Measurements from ENCODE around the gene ZNF609.
"Not testable (repeated sequence)": the region's sequence is repeated elsewhere in the genome, so short reads cannot be mapped to it uniquely, and the experiment has no call there.

The ZNF609 gene

DNA sequence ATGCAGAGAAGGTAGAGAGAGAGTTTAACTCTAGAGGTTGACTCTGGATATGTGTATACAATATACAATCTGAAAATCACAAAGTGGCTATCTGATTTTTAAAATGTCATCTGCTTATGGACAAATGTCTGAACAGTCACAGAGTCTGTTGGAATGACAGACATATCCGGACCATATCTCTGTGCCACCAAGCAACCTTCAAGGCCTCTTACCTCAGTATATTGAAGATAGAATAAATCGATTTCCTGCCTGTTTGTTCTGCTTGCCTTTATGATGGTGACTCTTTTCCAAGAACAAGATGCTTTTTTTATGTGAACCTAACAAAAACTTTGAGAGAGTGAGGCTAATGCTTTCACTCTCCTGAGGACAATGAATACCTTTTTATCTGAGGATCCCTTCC, 163.9 kb downstream of the ZNF609 start:
- no peak for DNase-seq

DNA sequence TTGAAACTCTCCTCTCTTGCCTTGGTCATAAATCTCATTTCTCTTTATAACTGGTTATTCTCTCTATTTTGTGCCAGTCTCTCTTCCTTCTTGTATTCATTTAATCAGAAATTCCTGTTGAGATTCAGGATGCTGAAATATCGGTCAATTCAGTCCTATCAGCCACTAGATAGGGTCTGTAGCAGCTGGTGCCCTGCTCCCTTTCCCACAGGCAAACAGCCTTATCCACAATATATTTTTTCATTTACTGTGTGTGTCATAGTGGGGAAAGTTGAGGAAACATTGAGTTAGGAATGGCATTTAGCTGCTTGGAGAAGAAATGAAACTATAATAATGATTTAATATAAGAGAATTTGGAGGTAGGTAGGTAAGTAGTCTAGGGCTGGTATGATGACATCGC, 168.7 kb downstream of the ZNF609 start:
- DNase-seq, result no peak

- DNase-seq, result no peak
These were observed 170.2 kb downstream of the ZNF609 start for GRCh38 chr15:64630396-64631107.

- not testable (repeated sequence) for DNase-seq
These were observed 172.3 kb downstream of the ZNF609 start for GRCh38 chr15:64632639-64633038.

GRCh38 chr15:64633332-64633731, 173.0 kb downstream of the ZNF609 start:
- no peak for DNase-seq

GRCh38 chr15:64634027-64634426, 173.6 kb downstream of the ZNF609 start:
- DNase-seq, result peak; percentile 81

DNA sequence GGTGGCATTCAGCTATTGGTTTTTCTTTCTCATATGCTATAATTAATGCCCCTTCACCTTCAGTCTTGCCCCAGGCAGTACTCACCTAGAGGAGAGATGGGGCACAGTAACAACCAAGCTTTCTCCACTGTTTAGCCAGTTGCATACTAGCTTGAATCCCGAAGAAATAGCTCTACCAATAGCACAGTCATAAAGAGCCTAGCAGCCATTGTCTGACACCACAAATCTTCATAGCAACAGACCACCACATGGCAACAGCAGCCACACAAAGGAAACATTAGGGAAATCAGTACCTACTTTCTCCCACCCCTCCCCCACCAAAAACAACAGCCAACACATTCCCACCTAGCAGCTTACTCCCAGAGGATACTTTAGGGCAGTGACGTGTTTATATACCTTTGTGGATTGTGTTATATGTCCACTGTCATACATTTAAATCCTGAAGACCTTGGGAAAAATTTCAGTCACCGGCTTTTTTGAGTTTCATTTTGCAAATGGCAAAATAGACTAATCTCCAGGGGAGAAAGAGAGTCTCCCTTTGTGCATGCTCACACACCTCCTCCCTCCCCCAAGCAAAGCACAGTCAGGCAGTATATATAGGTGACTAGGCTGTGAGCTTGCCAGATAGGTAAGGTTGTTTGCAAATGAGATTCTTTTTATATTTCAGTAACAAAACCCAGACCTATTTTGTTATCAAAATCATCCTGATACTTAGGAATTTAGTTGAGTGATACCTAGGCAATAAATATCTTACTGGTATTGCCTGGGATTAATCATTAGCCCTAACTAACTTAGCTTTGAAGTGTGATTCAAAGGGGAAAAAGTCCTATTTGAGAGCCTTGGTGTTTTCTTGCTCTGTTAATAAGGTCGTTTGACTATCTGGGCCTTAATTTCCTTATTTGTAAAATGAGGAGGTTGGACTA, 174.5 kb downstream of the ZNF609 start:
- DNase-seq, result peak; percentile 83

DNA sequence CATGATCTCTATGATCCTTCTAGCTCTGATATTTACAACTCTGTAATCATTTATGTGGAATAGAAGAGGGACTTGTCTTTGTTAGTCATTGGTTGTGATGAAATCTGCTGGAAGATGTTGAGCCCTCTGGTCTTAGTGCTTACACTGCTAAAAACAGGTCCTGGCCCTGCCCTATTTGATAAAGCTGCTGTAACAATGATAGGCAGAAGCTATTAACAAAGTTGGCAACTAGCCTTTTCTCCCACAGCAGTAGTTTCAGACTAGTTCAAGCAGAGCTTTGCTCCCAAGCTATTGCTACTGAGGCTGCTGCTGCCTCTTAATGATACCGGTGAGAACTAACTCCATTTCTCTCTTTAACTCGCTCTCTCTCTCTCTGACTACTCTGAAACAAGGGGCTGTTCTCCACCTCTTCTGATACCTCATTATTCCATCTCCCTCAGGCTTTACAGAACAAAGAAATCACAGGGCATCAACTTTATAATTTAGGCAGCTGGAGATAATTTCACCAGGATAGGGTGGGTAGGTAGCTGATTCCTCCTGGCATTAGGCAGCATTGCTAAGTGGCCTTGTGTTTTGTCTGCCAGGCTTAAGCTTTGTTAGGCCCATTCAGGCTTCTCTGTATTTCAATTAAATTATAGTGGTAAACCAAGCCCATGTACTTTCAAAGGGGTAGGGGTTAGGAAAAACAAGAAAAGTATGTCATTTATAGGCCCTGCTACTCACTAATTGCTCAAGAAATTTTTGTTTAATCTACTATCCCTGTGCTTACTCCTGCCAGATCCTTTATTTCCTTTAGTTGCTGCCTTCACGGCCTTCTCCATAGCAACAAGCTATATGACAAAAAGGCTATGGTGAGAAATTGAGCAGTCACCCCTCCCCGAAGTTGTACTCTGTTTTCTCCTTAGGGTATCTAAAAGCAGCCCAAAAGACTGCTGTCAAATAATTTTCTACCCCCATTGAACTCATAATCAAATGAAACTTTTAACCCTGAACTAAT, 175.4 kb downstream of the ZNF609 start:
- no peak for DNase-seq

DNA sequence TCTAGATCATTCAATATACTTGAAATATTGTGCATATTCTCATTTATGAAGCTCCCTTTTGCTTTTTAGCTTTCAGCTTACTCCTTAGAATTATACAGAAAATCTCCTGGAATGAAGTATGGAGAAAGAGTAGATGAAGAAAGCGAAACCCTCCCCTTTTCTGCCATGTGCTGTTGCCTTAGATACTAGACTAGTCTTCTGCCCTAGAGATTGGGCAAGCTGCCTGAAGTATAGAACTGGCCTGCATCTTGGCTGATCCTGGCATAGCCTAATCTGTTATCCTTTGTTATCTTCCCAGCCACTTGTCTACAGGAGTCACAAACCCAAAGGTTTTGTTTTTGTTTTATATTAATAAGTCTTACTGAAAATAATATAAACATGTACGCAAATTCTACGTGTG, 176.2 kb downstream of the ZNF609 start:
- no peak for DNase-seq

GRCh38 chr15:64637412-64637811, 177.0 kb downstream of the ZNF609 start:
- no peak for DNase-seq

GRCh38 chr15:64639744-64640143, 179.4 kb downstream of the ZNF609 start:
- DNase-seq, result not testable (repeated sequence)

- no peak for DNase-seq
These were observed 179.9 kb downstream of the ZNF609 start for GRCh38 chr15:64640146-64640871.

GRCh38 chr15:64642875-64643274, 182.5 kb downstream of the ZNF609 start:
- DNase-seq, result no peak

GRCh38 chr15:64643685-64644084, 183.3 kb downstream of the ZNF609 start:
- no peak for DNase-seq

GRCh38 chr15:64644811-64645210, 184.4 kb downstream of the ZNF609 start:
- DNase-seq, result not testable (repeated sequence)

- no peak for DNase-seq
These were observed 185.6 kb downstream of the ZNF609 start for GRCh38 chr15:64645995-64646394.

- no peak for DNase-seq
These were observed 187.0 kb downstream of the ZNF609 start for GRCh38 chr15:64647367-64647766.

DNA sequence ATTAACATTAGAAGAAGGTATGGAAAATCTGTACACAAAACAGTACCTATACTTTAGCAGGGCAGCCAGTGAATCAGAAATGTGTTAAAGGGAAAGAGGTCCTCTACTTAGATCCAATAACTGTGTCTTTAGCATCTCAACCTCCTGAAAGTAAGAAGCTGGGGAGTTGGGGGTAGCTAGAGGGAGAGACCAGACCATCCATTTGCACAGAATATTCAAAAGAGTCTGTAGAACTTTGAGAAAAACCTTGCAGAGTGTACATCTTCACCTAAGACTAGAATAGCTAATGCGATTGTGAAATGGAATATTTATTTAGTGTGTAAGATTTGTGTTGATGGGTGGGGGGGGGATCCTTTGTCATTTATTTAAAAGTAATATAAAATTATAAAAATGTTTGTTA, 190.2 kb downstream of the ZNF609 start:
- DNase-seq, result no peak

DNA sequence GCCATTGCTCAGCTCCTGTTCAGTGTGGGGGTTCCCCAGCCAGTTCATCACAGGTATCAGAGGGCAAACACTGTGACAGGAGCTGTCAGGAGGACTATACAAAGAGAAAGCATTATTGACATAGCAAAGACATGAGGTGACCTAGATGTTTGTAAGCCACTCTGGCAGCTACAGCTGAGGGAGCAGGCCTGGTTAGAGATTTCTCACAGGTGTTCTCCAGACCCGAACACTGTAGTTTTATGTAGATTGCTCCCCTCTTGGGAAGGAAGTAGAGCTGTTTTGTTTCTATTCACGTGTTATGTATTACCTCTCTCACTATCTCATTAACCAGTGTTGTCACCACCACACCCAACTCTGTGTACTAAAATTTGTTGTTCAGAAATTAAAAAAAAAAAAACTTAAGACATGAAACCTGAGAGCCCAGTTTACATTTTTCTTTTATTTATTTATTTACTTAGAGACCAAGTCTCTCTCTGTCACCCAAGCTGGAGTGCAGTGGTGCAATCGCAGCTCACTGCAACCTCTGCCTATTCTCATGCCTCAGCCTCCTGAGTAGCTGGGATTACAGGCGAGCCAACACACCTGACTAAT, 191.3 kb downstream of the ZNF609 start:
- DNase-seq, result peak; percentile 16

DNA sequence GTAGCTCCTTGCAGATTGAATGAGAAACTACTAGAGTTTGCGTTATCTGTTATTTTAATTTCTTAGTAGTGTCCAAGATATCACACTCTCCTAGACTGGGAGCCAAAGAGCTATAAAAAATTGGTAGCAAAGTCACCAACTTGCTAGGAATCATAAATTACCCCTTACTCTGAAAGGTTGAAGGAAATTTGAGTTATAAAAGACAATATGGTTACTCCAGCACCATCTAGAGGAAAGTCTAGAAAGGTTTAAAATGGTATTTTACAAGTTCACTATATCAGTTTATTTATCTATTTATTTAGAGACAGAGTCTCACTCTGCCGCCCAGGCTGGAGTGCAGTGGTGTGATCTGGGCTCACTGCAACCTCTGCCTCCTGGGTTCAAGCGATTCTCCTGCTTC, 193.4 kb downstream of the ZNF609 start:
- DNase-seq, result no peak

GRCh38 chr15:64656508-64656907, 196.1 kb downstream of the ZNF609 start:
- no peak for DNase-seq

- no peak for DNase-seq
These were observed 204.8 kb downstream of the ZNF609 start for GRCh38 chr15:64665179-64665578.
